ENCODE measurements around the gene TOMT. TPM values are rescaled to one million over a fixed set of nuclear protein-coding genes. Genes with fewer than 3 reads are reported as not detected.
A peak's percentile ranks its signal among the peaks of the same experiment; 100 is the strongest.

Gene TOMT
- total RNA-seq, 1 donor, result not detected

DNA sequence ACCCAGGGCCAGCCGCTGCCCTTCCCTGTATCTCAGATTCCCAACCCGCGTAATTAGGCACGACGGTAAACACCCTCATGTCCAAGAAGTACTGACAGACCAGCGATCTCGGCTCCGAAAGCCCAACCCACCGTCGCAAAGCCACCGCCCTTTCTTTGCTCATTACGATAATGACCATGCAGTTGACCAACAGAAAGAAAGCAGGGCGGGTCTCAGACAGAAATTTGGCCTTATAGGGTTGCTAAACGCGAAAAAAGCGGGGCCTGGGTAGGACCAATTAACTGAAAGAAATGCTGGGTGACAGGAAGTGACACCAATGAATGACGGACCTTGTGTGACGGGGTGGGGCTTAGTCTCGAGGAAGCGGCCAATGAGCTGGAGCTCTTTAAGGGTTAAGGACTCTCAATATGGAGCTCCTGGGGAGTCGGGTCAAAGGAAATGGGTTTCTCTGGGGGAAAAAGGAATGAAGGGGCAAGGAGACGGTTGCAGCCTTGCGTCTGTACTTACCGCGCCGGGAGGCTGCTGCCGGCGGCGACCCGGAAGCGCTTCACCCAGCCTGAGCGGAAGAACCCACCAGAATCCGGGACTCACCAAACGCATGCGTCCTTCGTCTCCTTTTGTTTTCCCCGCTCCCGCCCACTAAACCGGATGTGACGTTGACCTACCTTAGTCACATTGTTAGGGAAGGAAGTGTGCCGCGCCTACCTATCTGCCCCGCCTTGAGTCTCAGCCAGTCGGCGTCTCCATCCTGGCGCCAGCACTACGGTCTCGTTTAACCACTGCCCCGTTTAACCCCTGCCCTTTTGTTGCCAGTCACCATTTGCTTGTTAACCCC, 6.6 kb downstream of the TOMT start, which contains the start of gene ANAPC15:
Gene ANAPC15, minus strand, starts transcription at position 553 of the 835 bp plus-strand sequence. CDS start 1,419 bp downstream, outside the sequence.
- TF ChIP-seq, protein P1, sequence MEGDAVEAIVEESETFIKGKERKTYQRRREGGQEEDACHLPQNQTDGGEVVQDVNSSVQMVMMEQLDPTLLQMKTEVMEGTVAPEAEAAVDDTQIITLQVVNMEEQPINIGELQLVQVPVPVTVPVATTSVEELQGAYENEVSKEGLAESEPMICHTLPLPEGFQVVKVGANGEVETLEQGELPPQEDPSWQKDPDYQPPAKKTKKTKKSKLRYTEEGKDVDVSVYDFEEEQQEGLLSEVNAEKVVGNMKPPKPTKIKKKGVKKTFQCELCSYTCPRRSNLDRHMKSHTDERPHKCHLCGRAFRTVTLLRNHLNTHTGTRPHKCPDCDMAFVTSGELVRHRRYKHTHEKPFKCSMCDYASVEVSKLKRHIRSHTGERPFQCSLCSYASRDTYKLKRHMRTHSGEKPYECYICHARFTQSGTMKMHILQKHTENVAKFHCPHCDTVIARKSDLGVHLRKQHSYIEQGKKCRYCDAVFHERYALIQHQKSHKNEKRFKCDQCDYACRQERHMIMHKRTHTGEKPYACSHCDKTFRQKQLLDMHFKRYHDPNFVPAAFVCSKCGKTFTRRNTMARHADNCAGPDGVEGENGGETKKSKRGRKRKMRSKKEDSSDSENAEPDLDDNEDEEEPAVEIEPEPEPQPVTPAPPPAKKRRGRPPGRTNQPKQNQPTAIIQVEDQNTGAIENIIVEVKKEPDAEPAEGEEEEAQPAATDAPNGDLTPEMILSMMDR (IDR thresholded peaks at IDR 0.05; ENCODE audit: insufficient read depth, low read length), result no peak
- peak within 1 kb of the TSS; percentile 88 for H3K4me3 ChIP-seq (ENCODE audit: low read depth, low read length)
- peak; percentile 100 for DNase-seq (ENCODE audit: low read depth)

DNA sequence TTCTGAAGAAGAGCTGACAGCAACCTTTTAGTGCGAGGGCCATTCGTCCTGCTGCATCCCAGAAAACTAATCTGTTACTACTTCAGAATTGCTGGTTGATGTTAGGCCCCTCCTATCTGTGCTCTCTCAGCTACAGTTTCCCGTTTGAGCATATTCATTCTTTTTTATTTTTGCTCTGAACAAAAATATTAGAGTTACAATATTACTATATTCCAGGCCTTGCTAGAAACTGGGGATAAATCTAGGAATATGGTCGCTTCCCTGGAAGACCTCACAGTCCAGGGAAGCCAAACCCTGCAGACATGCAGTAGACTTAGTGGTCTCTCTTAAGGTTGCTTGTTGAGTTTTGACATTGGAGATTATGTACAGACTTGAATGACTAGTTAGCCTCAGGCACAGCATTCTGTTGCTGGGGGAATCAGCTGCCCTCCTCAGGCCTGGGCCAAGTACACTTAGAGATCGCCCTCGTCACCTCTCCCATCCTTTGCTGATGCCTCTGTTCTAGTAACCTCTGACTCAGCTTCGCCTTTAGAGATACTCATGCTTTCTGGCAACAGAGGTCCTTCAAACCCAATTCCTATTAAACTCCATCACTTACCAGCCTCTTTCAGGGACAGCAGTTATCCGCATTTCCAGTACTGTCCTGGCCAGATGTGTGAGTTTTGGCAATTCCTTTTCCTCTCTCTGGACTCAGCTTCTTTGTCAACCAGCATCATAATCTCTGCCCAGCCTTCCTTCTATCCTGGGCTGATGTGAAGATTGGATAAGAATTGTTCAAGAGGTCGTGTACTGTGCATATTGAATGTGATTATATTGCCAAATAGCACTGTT, 7.5 kb downstream of the TOMT start:
- H3K4me3 ChIP-seq (ENCODE audit: low read depth, low read length), result peak overlapping the region; percentile 63
- DNase-seq (ENCODE audit: low read depth), result peak; percentile 37
- TF ChIP-seq, protein P1 (IDR thresholded peaks at IDR 0.05; ENCODE audit: insufficient read depth, low read length), result no peak

DNA sequence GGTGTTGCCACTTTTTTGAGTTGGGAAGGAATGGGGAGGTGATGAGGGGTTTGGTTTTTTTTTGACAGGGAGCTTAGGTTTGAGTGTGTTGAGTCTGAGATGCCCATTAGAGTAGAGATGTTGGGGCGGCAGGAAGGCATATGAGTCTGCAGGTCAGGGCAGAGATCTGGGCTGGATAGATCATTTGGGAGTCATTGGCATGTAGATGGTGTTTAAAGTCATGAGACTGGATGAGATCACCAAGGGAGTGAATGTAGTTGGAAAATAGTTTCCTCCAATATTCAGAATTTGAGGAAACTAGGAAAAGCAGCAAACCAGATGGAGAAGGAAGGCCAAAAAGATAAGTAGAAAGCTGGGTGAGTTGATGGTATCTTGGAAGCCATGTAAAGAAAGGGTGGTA, 8.8 kb downstream of the TOMT start:
- DNase-seq (ENCODE audit: low read depth), result peak; percentile 13
- no peak overlapping the region for H3K4me3 ChIP-seq (ENCODE audit: low read depth, low read length)

DNA sequence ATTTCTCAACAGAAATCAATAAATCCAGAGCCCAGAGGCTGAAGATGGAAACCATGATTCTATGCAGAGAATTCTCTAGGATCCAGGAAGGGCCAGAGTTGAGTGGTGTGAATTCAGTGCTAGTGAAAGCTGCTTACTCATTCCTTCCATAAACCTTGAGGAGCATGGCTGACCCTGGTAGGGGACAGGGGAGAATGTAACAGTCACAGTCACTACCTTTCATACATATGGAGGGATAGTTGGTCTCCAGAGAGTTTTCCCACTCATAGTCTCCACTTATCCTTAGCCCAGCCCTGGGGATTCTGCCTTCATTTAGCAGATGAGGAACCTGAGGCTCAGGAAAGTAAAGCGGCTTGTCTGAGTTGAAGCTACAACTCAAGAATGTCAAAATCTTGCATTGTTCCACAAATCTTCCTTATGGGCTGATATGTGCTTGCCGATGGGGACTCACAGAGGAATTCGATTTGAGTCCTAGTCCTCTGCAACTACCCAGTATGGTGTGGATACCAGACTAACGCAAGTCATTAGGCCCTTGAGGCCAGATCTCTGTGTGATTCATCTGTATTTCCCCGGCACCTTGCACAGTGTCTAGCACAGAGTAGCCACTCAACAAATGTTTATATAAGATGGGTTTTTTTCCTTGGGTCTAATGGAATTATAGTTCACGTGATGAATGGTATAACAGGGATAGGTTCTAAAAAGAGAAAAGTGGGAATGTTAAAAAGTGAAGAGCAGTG, 10.5 kb downstream of the TOMT start:
- H3K4me3 ChIP-seq (ENCODE audit: low read depth, low read length), result no peak overlapping the region
- DNase-seq (ENCODE audit: low read depth), result no peak
- TF ChIP-seq, protein P1 (IDR thresholded peaks at IDR 0.05; ENCODE audit: insufficient read depth, low read length), result no peak

More for the DNA sequence above, 8.8 kb downstream of the TOMT start:
- TF ChIP-seq, protein P1 (IDR thresholded peaks at IDR 0.05; ENCODE audit: insufficient read depth, low read length), result no peak

DNA sequence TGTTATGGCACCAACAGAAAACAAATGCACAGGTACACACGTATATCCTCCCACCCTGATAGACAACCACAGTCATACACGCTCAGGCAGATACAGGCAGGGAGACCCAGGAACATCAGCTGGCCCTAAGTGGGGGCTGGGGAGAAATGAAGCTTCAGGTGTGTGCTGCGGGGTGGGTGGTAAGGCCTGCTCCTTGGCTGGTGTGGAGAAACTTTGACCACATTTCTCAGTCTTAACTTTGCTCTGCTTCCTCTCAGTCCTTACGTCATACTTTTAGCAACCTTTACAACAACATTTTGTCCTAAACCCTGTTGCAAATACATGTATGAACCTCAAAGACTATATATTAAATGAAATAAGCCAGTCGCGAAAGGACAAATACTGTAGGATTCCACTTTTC, 13.5 kb downstream of the TOMT start:
- no peak overlapping the region for H3K4me3 ChIP-seq (ENCODE audit: low read depth, low read length)
- no peak for DNase-seq (ENCODE audit: low read depth)
- TF ChIP-seq, protein P1 (IDR thresholded peaks at IDR 0.05; ENCODE audit: insufficient read depth, low read length), result no peak

DNA sequence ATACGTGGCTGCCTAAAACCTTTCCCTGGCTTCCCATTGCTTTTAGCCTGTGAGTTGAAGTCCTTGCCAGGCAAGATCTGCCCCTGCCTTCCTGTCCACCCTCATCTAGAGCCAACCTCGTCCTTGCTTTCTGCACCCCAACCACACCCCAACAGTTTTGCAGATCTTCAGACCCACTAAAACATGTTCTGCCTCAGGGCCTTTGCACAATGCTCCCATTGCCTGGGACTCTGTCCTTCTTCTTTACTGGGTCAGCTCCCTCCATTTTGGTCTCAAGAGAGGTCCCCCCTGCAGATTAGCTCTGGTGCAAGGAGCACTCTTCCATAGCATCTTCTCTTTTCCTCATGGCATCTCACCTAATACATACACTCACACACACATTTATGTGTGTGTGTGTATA, 15.2 kb downstream of the TOMT start:
- DNase-seq (ENCODE audit: low read depth), result no peak
- TF ChIP-seq, protein P1 (IDR thresholded peaks at IDR 0.05; ENCODE audit: insufficient read depth, low read length), result no peak
- no peak overlapping the region for H3K4me3 ChIP-seq (ENCODE audit: low read depth, low read length)
